ENCODE measurements around the gene SLC4A9.

SLC4A9 gene, protein sequence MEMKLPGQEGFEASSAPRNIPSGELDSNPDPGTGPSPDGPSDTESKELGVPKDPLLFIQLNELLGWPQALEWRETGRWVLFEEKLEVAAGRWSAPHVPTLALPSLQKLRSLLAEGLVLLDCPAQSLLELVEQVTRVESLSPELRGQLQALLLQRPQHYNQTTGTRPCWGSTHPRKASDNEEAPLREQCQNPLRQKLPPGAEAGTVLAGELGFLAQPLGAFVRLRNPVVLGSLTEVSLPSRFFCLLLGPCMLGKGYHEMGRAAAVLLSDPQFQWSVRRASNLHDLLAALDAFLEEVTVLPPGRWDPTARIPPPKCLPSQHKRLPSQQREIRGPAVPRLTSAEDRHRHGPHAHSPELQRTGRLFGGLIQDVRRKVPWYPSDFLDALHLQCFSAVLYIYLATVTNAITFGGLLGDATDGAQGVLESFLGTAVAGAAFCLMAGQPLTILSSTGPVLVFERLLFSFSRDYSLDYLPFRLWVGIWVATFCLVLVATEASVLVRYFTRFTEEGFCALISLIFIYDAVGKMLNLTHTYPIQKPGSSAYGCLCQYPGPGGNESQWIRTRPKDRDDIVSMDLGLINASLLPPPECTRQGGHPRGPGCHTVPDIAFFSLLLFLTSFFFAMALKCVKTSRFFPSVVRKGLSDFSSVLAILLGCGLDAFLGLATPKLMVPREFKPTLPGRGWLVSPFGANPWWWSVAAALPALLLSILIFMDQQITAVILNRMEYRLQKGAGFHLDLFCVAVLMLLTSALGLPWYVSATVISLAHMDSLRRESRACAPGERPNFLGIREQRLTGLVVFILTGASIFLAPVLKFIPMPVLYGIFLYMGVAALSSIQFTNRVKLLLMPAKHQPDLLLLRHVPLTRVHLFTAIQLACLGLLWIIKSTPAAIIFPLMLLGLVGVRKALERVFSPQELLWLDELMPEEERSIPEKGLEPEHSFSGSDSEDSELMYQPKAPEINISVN

GRCh38 chr5:140360101-140360500, at the start of gene SLC4A9:
Gene SLC4A9, plus strand, starts transcription at chr5:140360194. Its CDS starts 43 bp downstream, at chr5:140360237.
- FAIRE-seq (no peak), DNase-seq (ENCODE audit: insufficient read length, low spot score) (no peak)

- no peak for DNase-seq (ENCODE audit: insufficient read length, low spot score)
- FAIRE-seq: no peak
Measured at GRCh38 chr5:140310434-140310833, 49.6 kb upstream of the SLC4A9 start.

- no peak for FAIRE-seq
- DNase-seq (ENCODE audit: insufficient read length, low spot score): no peak
Measured at GRCh38 chr5:140311011-140311467, 49.0 kb upstream of the SLC4A9 start.

- no peak for DNase-seq (ENCODE audit: insufficient read length, low spot score)
- no peak for FAIRE-seq
Measured at GRCh38 chr5:140312067-140312790, 47.8 kb upstream of the SLC4A9 start.

DNA sequence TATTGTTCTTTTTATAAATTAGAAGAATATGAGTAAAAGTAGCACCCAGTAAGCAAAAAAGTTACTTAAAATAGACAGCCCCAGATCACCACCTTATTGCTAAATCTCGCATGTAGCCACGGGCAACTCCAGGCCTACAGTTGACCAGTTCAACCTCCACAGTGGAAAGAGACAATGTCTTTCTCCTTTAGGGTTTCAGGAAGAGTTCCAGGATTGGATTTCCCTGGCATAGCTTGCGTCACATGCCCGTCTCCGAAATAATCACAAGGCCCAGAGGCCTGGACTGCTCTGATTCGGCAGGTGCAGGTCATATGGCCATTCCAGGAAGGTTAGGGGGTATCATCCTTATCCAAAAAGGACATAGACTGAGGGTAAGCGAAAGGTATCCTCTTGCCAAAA, 47.2 kb upstream of the SLC4A9 start:
- FAIRE-seq (no peak), DNase-seq (ENCODE audit: insufficient read length, low spot score) (no peak)

- DNase-seq (ENCODE audit: insufficient read length, low spot score): no peak
- FAIRE-seq: no peak
Measured at GRCh38 chr5:140317859-140318258, 42.1 kb upstream of the SLC4A9 start.

GRCh38 chr5:140318792-140319191, 41.2 kb upstream of the SLC4A9 start:
- FAIRE-seq: no peak

GRCh38 chr5:140319833-140320232, 40.2 kb upstream of the SLC4A9 start:
- no peak for FAIRE-seq
- DNase-seq (ENCODE audit: insufficient read length, low spot score): no peak

More at GRCh38 chr5:140318792-140319191, 41.2 kb upstream of the SLC4A9 start:
- no peak for DNase-seq (ENCODE audit: insufficient read length, low spot score)

- FAIRE-seq: no peak
Measured at GRCh38 chr5:140321796-140322195, 38.2 kb upstream of the SLC4A9 start.

DNA sequence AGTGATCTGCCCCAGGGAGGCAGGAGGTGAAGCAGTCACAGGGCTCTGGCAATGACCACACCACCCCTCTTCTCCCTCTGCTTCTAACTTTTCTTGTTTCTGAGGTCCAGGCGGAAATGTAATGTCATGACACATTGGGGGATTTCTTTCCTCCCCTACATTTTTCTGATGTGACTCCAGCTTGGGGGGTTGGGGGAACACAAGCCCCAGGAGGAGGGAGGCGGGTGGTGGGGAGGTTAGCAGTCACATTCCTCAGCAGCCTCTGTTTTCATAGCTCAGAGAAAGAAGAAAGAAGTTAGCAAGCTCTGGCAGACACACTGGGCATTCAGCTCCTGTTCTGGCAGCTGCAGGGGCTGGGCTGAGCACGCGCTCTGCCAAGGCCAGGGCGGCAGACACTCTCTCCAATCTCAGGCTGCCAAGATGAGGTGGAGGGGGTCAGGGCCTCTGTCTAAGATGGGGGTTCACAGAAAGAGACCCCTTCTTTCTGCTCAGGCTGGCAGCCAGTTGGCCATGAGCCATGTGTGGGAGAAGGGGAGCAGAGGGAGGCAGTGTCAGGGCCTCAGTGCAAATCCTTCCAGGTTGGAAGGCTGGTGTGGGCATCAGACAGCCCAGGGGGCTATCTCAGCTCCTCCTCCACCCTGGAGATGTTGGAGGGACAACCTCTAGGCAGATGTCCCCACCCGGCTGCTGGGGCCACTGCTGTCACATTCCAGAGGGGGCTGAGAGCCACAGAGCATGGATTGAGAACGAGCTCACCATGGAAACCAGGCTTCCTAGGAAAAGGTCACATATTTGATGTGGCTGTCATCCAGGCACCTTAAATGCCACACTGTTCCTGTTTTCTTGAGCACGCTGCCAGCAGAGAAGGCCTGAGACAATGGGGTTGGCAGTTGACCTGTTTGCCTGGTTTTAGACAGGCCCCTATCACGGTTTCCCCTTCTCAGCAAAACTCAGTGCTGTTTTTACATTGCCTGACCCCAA, 37.0 kb upstream of the SLC4A9 start:
- FAIRE-seq (peak; percentile 66), DNase-seq (ENCODE audit: insufficient read length, low spot score) (peak; percentile 79)

More at GRCh38 chr5:140321796-140322195, 38.2 kb upstream of the SLC4A9 start:
- no peak for DNase-seq (ENCODE audit: insufficient read length, low spot score)

GRCh38 chr5:140324041-140324600, 35.9 kb upstream of the SLC4A9 start:
- DNase-seq (ENCODE audit: insufficient read length, low spot score) (no peak), FAIRE-seq (no peak)

- no peak for DNase-seq (ENCODE audit: insufficient read length, low spot score)
- peak; percentile 40 for FAIRE-seq
Measured at GRCh38 chr5:140324617-140325241, 35.3 kb upstream of the SLC4A9 start.

DNA sequence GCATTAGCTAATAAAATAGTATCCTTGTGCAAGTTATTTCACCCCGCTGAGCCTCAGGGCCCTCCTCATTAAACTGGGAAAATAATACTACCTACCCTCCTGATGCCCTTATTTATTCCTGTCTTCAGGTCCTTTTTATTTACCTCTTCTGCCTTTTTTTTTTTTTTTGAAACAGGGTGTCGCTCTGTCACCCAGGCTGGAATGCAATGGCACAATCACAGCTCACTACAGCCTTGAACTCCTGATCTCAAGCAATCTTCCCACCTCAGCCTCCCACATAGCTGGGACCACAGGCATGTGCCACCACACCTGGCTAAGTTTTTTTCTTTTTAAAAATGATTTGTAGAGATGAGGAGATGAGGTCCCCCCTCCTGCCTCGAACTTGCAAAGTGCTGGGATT, 34.5 kb upstream of the SLC4A9 start:
- DNase-seq (ENCODE audit: insufficient read length, low spot score) (no peak), FAIRE-seq (no peak)

- FAIRE-seq (no peak), DNase-seq (ENCODE audit: insufficient read length, low spot score) (no peak)
Measured at GRCh38 chr5:140327589-140327988, 32.4 kb upstream of the SLC4A9 start.

GRCh38 chr5:140328036-140328764, 31.8 kb upstream of the SLC4A9 start:
- no peak for FAIRE-seq

GRCh38 chr5:140329739-140330481, 30.1 kb upstream of the SLC4A9 start:
- no peak for DNase-seq (ENCODE audit: insufficient read length, low spot score)
- FAIRE-seq: no peak

More at GRCh38 chr5:140328036-140328764, 31.8 kb upstream of the SLC4A9 start:
- no peak for DNase-seq (ENCODE audit: insufficient read length, low spot score)

DNA sequence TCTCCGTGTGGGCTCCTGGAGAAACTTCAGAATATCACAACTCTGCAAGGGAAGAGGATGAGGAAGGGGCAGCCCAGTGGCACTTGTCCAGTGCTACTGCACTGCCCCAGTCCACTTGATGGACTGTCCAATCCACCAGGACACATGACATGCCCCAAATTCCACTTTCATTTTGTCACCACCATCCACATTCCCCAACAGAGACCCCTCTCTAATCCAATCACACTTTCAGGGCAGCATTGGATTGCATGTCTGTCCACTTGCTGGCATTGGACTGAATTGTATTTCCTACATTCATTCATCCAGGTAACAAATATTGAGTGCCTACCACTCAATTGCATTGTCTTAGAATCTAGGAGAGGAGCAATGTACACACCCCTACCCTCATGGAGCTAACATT, 28.4 kb upstream of the SLC4A9 start:
- FAIRE-seq: no peak
- DNase-seq (ENCODE audit: insufficient read length, low spot score): no peak

All from HTR-8/SVneo (cell line).